ENCODE data around the gene GTF3C1. TPM values are rescaled to one million over a fixed set of nuclear protein-coding genes. Genes with fewer than 3 reads are reported as not detected.

Gene GTF3C1
- total RNA-seq, 1 donor from 2014 or later = 52.7 TPM

- intact Hi-C loops (cut with micrococcal nuclease) = no loop called here
Measured at GRCh38 chr16:27568077-27568476, 18.4 kb upstream of the GTF3C1 start.

- intact Hi-C loops (cut with micrococcal nuclease) = no loop called here
Measured at GRCh38 chr16:27566417-27566816, 16.7 kb upstream of the GTF3C1 start.

- intact Hi-C loops (cut with micrococcal nuclease) = no loop called here
Measured at GRCh38 chr16:27564224-27564623, 14.5 kb upstream of the GTF3C1 start.

GRCh38 chr16:27561216-27561615 is 11.5 kb upstream of the GTF3C1 start:
- intact Hi-C loops (cut with micrococcal nuclease) = no loop called here

GRCh38 chr16:27558932-27559331 is 9.2 kb upstream of the GTF3C1 start:
- intact Hi-C loops (cut with micrococcal nuclease) = no loop called here

- intact Hi-C loops (cut with micrococcal nuclease) = no loop called here
Measured at GRCh38 chr16:27558434-27558833, 8.7 kb upstream of the GTF3C1 start.

GRCh38 chr16:27556471-27556870 is 6.8 kb upstream of the GTF3C1 start:
- intact Hi-C loops (cut with micrococcal nuclease) = no loop called here

- intact Hi-C loops (cut with micrococcal nuclease) = loop anchor here (5.0 kb wide), 1 partner anchor 741 kb away; the partner anchor contains the start of gene SBK1
Measured at GRCh38 chr16:27551036-27551435, 1.3 kb upstream of the GTF3C1 start.

GRCh38 chr16:27550582-27550920 is 838 bp upstream of the GTF3C1 start:
- intact Hi-C loops (cut with micrococcal nuclease) = loop anchor here (1.0 to 5.0 kb wide), 2 partner anchors 347 to 742 kb away; partner anchors contain the start of genes KDM8 and SBK1

- intact Hi-C loops (cut with micrococcal nuclease) = no loop called here
Measured at GRCh38 chr16:27549464-27549745, 308 bp downstream of the GTF3C1 start.

- intact Hi-C loops (cut with micrococcal nuclease) = no loop called here
Measured at GRCh38 chr16:27547851-27548250, 1.9 kb downstream of the GTF3C1 start.

- intact Hi-C loops (cut with micrococcal nuclease) = no loop called here
Measured at GRCh38 chr16:27547134-27547533, 2.6 kb downstream of the GTF3C1 start.

- intact Hi-C loops (cut with micrococcal nuclease) = no loop called here
Measured at GRCh38 chr16:27544671-27545070, 5.0 kb downstream of the GTF3C1 start.

GRCh38 chr16:27543801-27544200 is 5.9 kb downstream of the GTF3C1 start:
- intact Hi-C loops (cut with micrococcal nuclease) = no loop called here

GRCh38 chr16:27539636-27540035 is 10.1 kb downstream of the GTF3C1 start:
- intact Hi-C loops (cut with micrococcal nuclease) = no loop called here

GRCh38 chr16:27539120-27539519 is 10.6 kb downstream of the GTF3C1 start:
- intact Hi-C loops (cut with micrococcal nuclease) = no loop called here

GRCh38 chr16:27538528-27538927 is 11.2 kb downstream of the GTF3C1 start:
- intact Hi-C loops (cut with micrococcal nuclease) = no loop called here

GRCh38 chr16:27534256-27534655 is 15.5 kb downstream of the GTF3C1 start:
- intact Hi-C loops (cut with micrococcal nuclease) = no loop called here

- intact Hi-C loops (cut with micrococcal nuclease) = no loop called here
Measured at GRCh38 chr16:27531826-27532800, 17.6 kb downstream of the GTF3C1 start.

- intact Hi-C loops (cut with micrococcal nuclease) = no loop called here
Measured at GRCh38 chr16:27531186-27531585, 18.5 kb downstream of the GTF3C1 start.

- intact Hi-C loops (cut with micrococcal nuclease) = no loop called here
Measured at GRCh38 chr16:27529962-27530361, 19.8 kb downstream of the GTF3C1 start.

GRCh38 chr16:27528294-27528693 is 21.4 kb downstream of the GTF3C1 start:
- intact Hi-C loops (cut with micrococcal nuclease) = no loop called here

GRCh38 chr16:27526180-27526579 is 23.5 kb downstream of the GTF3C1 start:
- intact Hi-C loops (cut with micrococcal nuclease) = no loop called here

All from T-helper 2 cell treated with Interferon-gamma antibody and Interleukin-4, amounts not matched to agents 100 ng/mL and 5 ng/mL, for 36 hours (primary cell).